GM21367 (cell line): ENCODE data around the gene TNIK.

Source experiments
- ATAC-seq: cut with Tn5 transposase; IDR thresholded peaks from one replicate; pipeline ENCODE4 v1.9.1; 2021; ENCODE audit not compliant: unreplicated experiment

Gene TNIK

DNA sequence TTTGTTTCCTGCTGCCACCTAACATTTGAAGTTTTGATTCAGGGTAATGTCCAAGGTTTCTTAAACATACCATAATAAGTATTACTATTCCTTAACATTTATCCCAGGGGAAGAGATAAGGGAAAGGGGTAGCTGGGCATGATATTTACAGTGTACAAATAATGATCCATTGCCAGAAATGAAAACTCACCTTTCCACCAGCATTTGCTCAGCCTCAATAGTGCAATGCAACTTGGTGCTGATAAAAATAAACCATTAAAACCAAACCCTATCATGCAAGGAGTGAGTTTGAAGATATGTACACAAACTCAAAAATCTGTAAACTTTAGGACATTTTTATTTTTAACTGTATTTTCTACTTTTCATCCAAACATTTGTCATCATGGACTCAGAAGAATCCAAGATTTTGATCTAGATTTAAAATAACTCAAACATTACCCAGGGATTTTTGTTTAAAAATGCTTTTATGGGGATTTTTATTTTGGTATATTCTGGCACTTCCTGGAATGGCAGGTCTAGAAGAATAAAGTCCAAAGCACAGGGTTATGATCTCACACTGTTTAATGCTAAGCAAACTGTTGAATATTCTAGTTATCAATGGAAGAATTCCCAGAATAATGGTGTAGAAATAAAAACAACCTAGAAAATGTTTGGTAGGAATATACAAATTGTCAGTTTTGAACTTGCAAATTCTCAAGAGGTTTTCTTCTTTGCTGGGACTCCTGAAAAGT, 401.2 kb downstream of the TNIK start:
- no peak for ATAC-seq

DNA sequence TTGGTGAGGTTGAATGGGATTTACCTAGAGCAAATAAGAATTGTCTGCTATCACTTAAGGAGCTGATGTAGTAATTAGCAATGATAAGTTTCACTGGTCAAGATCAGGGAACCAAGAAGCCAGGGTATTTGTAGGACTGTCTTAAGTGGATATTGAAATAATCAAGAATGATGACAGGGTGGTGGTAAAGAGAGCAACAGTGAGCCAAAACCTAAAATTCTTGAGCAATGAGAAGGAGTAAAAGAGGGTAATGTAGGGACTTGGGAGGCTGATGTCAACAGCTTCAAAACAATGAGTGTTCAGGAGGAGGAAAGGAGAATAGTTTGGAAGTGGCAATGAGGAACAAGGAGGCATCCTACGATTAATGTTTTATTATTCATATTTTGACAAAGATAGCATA, 402.1 kb downstream of the TNIK start:
- ATAC-seq, result no peak

DNA sequence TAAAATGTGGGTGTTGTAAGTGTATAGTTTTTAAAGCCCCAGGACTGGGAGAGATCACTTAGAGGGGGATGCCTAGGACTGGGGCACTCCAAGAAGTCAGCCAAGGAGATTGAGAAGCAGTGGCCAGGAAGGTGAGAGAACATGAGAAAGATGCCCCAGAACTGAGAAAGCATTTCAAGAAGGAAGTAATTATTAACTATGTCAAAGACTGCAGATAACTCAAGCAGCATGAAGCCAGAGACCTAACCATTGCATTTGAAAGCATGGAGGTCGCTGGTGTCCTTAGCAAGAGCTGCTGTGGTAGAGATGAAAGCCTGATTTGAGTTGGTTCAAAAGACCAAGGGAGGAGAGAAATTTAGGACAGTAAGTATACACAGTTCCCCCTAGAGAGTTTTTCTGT, 403.1 kb downstream of the TNIK start:
- ATAC-seq, result no peak

DNA sequence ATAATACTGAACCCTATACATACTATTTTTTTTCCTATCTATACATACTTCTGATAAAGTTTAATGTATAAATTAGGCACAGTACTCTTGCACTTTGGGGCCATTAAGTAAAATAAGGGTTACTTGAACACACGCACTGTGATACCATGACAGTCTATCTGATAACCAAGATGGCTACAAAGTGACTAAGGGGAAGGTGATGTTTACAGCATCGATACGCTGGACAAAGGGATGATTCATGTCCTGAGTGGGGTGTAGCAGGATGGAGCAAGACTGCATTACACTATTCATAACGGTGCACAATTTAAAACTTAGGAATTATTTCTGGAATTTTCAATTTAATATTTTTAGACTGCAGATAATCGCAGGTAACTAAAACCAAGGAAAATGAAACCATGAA, 403.7 kb downstream of the TNIK start:
- ATAC-seq, result no peak

DNA sequence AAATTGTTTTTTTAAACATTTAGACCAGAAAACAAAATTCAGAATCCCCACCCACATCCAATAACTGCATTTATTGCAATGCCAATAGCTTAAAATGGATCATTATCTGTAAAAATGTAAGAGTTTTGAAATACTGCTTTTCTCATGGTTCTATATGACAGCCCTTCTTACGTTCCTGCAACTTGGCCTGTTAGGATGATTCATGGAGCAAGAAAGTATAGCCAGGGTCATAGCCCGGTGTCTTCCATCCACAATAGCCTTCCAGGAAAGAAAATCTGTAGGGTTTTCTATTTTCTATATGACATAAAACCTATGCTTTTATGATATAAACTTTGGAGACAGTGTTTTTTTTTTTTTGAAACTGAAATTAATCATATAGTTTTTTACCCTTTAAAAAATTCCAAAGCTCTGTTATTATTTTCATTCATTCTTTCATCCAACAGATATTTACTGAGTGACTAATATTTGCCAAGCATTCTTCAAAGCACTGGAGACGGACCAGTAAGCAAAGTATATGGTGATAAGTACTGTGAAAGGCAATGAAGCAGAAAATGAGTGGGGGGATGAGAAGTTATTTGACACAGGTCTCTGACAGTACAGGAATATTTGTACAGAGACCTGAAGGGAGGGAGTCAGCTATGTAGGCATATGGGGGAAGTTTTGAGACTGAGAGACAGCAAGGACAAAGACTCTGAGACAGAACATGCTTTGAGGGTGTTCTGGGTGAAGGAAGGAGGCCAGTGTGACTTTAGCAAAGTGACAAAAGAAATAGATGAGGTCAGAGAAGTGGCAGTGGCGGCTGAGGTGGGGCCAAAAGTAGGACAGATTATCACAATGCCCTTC, 404.6 kb downstream of the TNIK start:
- ATAC-seq, result no peak

DNA sequence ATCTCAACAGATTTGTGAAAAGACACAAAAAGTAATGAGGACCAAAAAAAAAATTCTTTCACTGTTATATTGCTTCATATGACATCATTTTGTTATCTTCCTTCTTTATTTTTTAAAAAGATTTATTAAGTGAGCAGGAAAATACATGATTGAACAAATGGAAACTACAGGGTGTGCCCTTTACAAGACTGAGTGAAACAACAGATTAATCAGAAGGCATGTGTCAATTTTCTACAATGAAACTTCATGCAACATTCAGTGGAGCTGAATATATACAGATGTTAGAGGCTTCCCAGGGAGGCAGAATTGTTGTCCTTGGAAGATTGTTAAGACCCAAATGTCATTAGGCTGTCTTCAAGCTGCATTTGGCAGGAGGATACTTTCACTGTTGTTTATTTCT, 405.3 kb downstream of the TNIK start:
- ATAC-seq, result no peak

DNA sequence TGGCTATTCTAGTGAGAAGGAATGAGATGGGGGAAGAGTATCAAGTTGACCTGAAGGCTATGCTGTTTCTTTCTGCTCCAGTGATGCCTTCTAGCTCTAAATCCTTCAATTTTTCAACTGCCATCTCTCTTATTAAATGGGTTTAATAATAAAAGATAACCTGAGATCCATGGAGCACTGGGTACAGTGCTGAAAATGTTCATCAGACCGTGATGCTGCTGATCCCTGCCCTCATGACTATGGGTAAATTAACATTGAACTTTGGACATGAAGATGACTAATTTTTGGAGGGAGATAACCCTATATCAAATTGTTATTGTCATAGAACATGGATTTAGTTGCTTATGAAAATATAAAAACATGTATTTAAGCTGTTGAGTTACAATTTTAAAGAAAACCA, 406.0 kb downstream of the TNIK start:
- no peak for ATAC-seq

DNA sequence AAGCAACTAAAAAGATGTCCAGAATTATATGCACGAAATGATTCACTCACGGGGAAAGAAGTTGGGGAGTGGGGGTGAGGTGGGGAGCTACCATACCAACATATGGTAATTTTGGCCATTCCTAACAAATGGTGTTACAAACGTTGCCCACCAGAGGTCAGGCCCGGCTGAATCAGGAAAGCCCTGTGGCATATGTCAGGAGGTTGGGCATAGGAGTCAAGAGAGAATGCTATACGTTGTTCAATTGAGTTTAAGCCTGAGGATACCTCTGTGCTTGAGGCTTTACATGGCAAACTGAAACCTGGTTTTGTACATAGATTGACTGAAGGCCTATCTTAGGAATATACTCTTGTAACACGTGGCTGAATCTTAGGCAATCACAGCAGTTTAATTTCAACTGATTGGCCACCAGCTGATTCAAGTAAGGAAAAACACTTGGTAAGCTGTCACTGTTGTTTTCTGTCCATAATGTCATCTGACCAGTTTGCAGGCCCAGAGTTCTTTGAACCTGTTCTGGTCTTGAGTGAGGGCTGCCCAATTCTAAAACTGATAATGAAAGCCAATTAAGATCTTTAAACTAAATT, 410.3 kb downstream of the TNIK start:
- peak; percentile 93 for ATAC-seq

DNA sequence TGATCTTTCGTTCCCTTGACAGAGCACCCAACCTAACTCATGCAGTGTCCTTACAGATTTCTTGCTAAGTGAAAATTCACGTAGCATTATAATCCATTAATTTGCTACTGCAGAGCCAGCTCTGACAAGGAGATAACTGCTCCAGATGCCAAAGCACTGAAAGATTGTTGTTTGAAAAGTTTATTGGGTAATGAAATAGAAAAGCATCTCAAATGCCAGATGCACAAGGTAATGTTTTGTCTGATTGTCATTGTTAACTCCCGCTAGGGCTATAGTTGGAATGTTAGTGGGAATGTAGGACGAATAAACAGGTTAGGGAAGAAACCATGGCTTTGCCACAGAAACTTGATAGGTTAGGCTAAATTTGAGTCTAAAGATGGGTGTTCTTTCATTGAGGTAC, 413.4 kb downstream of the TNIK start:
- ATAC-seq, result no peak

DNA sequence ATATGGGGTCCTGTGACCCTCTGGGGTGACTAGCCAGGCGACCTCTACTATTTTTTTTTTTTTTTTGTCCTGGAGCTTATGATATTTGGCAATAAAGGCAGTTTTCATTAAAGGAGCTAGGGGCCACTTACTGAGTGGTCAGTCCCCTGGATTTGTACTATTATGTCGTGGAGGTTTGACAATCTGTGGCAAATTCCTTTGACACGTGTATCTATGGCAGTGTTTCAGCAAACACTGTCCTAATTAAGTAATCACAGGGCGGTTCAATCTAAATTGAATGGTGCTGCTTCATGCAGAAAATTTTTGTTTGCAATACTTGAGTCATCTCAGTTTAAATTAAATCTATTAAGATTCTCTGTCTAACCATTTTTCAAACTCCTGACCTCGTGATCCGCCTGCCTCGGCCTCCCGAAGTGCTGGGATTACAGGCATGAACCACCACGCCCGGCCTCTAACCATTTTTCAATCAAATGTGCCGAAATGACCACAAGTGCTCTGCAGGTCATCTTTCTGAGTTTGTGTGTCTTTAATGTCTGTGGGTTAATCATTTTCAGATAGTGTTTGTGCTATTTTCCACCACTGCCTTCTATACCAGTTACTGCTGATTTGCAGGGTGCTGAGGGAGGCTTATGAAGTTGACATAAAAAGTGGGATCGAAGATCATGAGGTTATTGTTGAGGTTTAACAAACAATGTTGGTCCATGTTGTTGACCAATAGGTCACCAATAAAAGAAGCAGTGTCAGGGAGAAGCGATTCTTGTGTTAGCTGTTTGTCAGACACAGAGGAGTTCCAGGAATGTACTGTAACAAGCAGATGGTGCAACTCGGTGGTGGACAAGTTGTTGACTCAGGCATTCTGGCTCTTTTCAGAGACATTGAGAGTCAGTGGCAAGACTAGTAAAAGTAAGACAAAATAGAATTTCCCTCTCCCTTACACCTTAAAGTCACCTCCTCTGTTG, 415.1 kb downstream of the TNIK start:
- ATAC-seq, result no peak

DNA sequence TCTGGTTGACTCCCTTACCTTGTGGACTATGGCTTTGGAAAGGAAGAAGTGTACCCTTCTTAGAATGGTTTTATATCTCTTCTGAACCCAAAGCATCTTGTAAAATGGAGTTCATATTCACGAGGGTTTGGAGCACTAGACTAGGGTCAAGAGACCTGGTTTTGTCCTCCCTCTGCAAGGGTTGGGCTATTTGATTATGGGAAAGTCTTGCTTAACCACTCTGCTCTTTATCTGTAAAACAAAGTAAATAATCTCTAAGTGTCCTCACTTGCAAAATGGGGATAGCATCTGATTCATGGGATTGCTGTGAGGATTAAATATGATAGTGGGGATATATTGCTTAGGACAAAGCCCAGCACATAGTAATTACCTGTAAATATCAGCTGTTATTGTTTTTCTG, 415.8 kb downstream of the TNIK start:
- no peak for ATAC-seq

DNA sequence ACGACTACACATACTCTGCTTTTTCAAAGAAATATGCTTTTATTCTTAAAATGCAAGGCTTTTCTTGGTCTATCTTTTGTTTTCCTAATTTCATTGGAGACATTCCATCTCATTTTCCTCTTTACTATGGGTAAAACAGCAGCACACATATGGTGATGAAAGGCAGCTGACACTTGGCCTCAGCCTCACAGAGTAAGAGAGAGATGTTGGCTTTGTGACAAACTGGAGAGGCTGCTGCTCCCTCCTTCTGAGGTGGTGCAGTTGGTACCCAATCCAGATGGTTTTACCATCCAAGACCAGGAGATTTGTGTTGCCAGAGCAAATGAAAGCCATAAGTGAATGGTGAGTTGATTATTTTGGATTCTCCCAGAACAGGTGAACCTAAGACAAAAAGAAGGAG, 420.5 kb downstream of the TNIK start:
- ATAC-seq, result no peak

DNA sequence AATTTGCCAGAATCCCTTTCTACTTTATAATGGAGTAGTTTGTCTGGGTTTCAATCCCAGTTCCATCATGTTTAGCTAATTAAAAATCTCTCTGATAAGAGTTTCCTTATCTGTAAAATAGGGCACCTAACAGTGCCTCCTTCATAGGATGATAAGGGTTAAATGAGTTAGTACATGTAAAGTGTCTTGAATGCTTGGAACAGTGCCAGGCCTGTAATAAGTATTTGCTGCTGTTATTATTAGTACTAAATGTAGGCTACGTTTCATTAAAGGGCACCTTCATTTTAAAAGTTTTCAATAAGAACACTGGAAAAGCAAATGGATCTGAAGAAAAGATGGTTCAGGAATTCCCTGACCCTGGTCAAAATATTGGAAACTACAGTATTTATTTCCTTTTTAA, 421.9 kb downstream of the TNIK start:
- no peak for ATAC-seq

DNA sequence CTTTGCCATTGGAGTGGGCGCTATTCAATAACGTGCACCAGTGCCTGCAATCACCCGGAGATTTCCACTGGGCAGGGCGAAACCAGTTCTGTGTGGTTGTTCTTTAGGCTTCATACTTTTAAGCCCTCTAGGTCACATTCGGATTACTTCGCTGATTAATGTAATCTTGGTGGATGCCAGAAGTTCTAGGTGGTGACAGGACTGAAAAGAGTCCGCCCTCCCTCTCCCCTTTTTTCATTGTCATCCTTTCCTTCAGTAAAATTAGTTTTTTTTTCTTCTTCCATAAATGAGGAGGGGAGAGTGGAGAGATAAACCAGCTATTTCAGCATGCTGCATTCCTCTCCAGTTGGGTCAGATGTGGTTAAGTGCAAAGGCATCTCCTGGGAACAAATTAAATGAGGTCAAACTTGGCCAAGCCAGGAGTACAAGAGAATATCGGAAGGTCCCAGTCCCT, 431.4 kb downstream of the TNIK start:
- no peak for ATAC-seq

DNA sequence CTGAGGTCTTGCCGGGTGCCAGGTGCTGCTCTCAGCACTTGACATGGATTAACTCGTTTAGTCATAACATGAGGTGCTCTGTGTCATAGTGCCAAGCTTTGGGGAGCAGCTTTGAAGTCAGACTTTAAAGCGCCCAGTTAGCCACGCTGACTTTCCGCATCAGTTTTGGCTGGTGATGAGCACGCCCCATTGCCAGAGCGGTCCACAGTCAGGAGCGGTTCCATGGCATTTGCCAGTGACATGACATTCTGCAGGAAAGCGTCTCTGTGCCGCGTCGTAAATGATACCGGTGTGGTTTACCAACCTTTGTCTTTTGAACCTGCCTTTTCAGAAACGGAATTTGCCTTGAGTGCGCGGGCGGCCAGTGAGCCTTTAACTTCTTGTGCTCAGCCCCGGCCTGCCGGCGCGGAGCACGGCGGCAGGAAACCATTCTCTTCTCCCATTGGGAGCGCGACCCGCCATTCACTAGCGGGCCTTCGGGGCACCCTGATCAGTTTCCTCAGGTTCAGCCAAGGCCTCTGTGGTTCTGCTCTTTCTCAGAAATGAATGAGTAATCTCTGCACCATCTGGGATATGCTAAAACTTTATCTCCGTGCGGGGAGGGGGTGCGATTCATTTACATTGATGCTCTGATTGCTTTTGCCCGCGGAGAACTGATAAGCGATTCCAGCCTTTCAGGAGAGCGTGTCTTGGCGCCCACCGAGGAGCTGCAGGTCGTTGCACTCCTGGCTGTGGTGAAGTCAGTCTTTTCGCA, 432.0 kb downstream of the TNIK start:
- no peak for ATAC-seq

DNA sequence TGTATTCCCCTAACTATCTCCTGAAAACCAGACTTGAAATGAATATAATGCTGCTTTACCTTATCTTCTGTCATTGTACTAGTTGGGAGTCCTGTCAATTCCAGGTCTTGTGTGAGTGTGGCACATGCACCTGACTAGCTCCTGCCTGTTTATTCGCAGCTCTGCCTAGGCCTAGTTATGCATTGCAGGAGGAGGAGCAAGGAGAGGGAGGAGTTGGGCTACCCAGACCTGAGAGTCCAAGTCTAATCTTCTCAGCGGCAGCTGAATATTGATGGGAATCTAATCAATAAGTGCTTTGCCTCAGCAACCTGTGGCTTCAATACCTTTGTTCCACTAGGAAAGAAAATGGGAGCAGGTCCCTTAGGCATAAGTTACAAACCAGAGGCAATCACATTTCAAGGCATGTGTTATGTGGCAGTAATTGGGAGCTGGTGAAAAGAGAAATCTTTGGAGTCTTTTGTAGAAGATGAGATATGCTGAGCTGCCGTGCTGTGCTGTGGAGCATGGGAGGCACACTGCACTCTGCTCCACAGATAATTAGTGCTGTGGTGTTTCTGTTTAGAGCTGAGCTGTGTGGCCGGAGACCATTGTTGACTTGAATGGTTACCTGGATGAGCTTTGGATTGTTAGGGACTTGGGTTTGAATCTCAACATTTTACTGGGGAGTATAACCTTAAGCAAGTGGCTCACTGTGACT, 433.5 kb downstream of the TNIK start, which contains the start of gene SLC2A2:
Gene SLC2A2, minus strand, starts transcription at position 124 of the 697 bp plus-strand sequence. Its CDS starts 50 bp downstream, at position 74.
- no peak for ATAC-seq

DNA sequence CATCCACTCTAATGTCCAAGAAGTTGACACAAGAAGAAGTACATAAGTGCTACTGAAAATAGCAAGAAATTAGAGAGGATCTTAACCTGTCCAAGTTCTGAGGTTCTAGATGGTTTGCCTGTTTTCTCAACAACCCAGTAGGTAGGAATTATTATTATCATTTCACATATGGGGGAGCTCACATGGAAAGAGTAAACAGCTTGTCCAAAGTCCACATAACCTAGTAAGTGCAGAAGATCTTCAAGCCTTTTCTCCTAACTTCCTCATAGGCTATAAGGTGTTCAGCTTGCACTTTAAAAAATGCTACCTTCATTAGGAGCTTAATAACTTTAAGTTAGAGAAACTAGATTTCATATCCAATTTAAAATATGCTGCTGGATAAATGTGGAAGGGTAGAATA, 436.6 kb downstream of the TNIK start:
- ATAC-seq, result no peak

DNA sequence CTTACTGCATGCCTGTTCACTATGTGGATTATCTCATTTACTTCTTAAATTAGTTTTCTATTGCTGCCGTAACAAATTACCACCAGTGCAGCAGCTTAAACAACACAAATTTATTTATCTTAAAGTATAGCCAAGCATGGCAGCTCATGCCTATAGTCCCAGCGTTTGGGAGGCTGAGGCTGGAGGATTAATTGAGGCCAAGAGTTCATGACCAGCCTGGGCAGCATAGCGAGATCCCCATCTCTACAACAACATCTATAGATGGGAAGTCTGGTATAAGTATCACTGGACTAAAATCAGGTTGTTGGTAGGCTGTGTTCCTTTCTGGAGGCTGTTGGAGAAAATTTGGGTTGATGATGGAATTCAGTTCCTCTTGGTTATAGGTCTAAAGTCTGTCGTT, 438.8 kb downstream of the TNIK start:
- no peak for ATAC-seq

DNA sequence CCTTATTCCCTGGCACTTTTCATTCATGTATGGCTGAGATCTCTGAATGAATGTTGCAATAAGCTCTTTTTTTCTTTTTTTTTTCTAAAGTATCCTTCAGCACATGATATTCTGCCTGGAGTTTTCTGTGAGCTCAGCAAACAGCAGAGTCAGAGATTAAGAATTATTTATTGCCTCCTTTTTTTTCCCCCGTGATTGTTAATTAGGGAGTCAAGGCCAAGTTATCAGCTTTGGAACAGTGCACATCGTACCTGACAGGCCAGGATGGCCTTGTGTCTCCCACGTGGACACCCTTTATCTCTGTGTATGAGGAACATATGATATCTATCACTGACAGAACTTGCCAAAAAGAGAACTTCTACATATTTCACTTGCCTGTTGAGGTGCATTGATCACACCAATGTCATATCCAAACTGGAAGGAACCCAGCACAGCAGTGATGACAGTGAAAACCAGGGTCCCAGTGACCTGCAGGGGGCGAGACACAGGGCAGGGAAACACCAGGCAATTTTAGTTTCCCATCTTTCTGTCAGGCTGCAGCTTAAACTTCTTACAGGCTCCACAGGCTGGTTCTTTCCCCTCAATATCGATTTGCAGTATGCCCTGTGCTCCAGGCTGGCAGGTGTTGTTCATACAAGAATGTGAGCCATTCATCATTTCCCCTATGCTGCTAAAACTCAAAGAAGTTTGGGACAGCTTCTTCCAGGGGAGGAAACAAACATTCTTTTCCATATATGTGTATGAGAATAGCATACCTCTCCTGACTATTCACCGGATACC, 441.9 kb downstream of the TNIK start:
- ATAC-seq, result no peak
